ENCODE measurements around the gene TRAM2. TPM values are rescaled to one million over a fixed set of nuclear protein-coding genes. Genes with fewer than 3 reads are reported as not detected.

The TRAM2 gene
- total and polyA plus RNA-seq, 10 of the 15 experiments (the other 5 are each of a cell fraction or from before 2014, with no cell fraction given), result 2.5 to 15.0 (median 11.0) TPM

DNA sequence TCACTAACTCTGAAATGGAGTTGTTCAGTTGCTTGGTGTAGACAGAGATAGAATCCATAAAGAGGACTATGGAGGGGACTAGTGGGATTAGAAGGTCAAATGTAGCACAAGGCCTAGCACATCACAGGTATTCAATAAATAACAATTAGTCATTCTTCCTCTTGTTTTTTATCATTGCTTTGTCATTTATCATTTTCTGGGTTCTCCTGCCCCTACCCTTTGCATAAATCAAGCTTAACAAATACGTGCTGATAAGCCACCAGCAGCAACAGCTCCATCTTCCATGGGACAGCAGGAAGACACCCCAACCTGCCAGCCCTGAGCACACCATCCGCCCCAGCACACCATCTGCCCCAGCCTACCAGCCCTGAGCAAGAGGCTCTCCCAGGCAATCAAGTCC is 23.1 kb downstream of the TRAM2 start (continued):
- TF ChIP-seq, protein P1, sequence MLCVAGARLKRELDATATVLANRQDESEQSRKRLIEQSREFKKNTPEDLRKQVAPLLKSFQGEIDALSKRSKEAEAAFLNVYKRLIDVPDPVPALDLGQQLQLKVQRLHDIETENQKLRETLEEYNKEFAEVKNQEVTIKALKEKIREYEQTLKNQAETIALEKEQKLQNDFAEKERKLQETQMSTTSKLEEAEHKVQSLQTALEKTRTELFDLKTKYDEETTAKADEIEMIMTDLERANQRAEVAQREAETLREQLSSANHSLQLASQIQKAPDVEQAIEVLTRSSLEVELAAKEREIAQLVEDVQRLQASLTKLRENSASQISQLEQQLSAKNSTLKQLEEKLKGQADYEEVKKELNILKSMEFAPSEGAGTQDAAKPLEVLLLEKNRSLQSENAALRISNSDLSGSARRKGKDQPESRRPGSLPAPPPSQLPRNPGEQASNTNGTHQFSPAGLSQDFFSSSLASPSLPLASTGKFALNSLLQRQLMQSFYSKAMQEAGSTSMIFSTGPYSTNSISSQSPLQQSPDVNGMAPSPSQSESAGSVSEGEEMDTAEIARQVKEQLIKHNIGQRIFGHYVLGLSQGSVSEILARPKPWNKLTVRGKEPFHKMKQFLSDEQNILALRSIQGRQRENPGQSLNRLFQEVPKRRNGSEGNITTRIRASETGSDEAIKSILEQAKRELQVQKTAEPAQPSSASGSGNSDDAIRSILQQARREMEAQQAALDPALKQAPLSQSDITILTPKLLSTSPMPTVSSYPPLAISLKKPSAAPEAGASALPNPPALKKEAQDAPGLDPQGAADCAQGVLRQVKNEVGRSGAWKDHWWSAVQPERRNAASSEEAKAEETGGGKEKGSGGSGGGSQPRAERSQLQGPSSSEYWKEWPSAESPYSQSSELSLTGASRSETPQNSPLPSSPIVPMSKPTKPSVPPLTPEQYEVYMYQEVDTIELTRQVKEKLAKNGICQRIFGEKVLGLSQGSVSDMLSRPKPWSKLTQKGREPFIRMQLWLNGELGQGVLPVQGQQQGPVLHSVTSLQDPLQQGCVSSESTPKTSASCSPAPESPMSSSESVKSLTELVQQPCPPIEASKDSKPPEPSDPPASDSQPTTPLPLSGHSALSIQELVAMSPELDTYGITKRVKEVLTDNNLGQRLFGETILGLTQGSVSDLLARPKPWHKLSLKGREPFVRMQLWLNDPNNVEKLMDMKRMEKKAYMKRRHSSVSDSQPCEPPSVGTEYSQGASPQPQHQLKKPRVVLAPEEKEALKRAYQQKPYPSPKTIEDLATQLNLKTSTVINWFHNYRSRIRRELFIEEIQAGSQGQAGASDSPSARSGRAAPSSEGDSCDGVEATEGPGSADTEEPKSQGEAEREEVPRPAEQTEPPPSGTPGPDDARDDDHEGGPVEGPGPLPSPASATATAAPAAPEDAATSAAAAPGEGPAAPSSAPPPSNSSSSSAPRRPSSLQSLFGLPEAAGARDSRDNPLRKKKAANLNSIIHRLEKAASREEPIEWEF (IDR thresholded peaks at IDR 0.05; ENCODE audit: insufficient replicate concordance, low read depth, low read length), result no peak
- TF ChIP-seq PAX5 (IDR thresholded peaks at IDR 0.05; ENCODE audit: borderline replicate concordance, low read depth, low read length) (no peak), RAD51 (IDR thresholded peaks at IDR 0.05) (no peak), CREM (IDR thresholded peaks at IDR 0.05; ENCODE audit: low read depth) (no peak), TCF7 (IDR thresholded peaks at IDR 0.05; ENCODE audit: borderline replicate concordance) (no peak), SIN3A (IDR thresholded peaks at IDR 0.05; ENCODE audit: low read depth, low read length) (no peak), MEF2A (IDR thresholded peaks at IDR 0.05; ENCODE audit: insufficient read depth, low read depth, low read length) (no peak), KLF5 (IDR thresholded peaks at IDR 0.05; ENCODE audit: partially characterized antibody) (no peak), HCFC1 (IDR thresholded peaks at IDR 0.05; ENCODE audit: low read length) (no peak), EGR1 (IDR thresholded peaks at IDR 0.05; ENCODE audit: borderline replicate concordance in 1 of 2, low read depth in 2 of 2, low read length in 2 of 2) (no peak), EZH2 (IDR thresholded peaks at IDR 0.05; ENCODE audit: borderline replicate concordance, control insufficient read depth, low read depth, low read length) (no peak)
- TF ChIP-seq, protein P2, sequence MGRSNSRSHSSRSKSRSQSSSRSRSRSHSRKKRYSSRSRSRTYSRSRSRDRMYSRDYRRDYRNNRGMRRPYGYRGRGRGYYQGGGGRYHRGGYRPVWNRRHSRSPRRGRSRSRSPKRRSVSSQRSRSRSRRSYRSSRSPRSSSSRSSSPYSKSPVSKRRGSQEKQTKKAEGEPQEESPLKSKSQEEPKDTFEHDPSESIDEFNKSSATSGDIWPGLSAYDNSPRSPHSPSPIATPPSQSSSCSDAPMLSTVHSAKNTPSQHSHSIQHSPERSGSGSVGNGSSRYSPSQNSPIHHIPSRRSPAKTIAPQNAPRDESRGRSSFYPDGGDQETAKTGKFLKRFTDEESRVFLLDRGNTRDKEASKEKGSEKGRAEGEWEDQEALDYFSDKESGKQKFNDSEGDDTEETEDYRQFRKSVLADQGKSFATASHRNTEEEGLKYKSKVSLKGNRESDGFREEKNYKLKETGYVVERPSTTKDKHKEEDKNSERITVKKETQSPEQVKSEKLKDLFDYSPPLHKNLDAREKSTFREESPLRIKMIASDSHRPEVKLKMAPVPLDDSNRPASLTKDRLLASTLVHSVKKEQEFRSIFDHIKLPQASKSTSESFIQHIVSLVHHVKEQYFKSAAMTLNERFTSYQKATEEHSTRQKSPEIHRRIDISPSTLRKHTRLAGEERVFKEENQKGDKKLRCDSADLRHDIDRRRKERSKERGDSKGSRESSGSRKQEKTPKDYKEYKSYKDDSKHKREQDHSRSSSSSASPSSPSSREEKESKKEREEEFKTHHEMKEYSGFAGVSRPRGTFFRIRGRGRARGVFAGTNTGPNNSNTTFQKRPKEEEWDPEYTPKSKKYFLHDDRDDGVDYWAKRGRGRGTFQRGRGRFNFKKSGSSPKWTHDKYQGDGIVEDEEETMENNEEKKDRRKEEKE (IDR thresholded peaks at IDR 0.05), result no peak
- TF ChIP-seq, protein P3, sequence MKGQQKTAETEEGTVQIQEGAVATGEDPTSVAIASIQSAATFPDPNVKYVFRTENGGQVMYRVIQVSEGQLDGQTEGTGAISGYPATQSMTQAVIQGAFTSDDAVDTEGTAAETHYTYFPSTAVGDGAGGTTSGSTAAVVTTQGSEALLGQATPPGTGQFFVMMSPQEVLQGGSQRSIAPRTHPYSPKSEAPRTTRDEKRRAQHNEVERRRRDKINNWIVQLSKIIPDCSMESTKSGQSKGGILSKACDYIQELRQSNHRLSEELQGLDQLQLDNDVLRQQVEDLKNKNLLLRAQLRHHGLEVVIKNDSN (IDR thresholded peaks at IDR 0.05; ENCODE audit: borderline replicate concordance, extremely low read length, insufficient read depth, low read depth, low read length), result no peak
